Small intestine (tissue), 7 donors: Measurements from ENCODE around the gene ATF7IP. TPM values are rescaled to one million over a fixed set of nuclear protein-coding genes. Genes with fewer than 3 reads are reported as not detected.
"Not testable (repeated sequence)": the region's sequence is repeated elsewhere in the genome, so short reads cannot be mapped to it uniquely, and the experiment has no call there.

Source experiments
- DNase-seq, 2 donors: peaks; one replicate each; pipeline versions ENCODE4 v3.0.0 to v3.0.0-alpha.2; 2013
- FAIRE-seq: peaks from 2 replicates; lab custom pipeline; 2012; peaks lifted over from hg19 to GRCh38; lab: Jason Lieb, UNC
- H3K27ac ChIP-seq, 3 donors: one replicate each; pipeline ENCODE4 v1.5.1; 2013; ENCODE audit warnings: low read length in 2 of 3, mild to moderate bottlenecking in 2 of 3, control low read depth in 1 of 3, inconsistent platforms in 1 of 3, low read depth in 1 of 3, moderate library complexity in 1 of 3
- H3K27me3 ChIP-seq, 3 donors: one replicate each; pipeline ENCODE4 v1.6.1; 2013; ENCODE audit warnings: low read length in 3 of 3, inconsistent platforms in 1 of 3; ENCODE audit not compliant: control insufficient read depth in 3 of 3, insufficient read depth in 3 of 3
- H3K36me3 ChIP-seq, 3 donors: one replicate each; pipeline ENCODE4 v1.6.1; 2013; ENCODE audit warnings: low read length in 3 of 3, inconsistent platforms in 1 of 3, low read depth in 1 of 3, mild to moderate bottlenecking in 1 of 3, moderate library complexity in 1 of 3; ENCODE audit not compliant: control insufficient read depth in 3 of 3, insufficient read depth in 2 of 3
- H3K4me1 ChIP-seq, 3 donors: one replicate each; pipeline ENCODE4 v1.6.1; 2013; ENCODE audit warnings: low read length in 2 of 3, inconsistent platforms in 1 of 3, low read depth in 1 of 3, mild to moderate bottlenecking in 1 of 3, moderate library complexity in 1 of 3; ENCODE audit not compliant: control insufficient read depth in 3 of 3, insufficient read depth in 2 of 3
- H3K4me3 ChIP-seq, 3 donors: one replicate each; pipeline ENCODE4 v1.5.1; 2013; ENCODE audit warnings: low read length in 3 of 3, control low read depth in 1 of 3, inconsistent platforms in 1 of 3, low read depth in 1 of 3, mild to moderate bottlenecking in 1 of 3, moderate library complexity in 1 of 3
- H3K9me3 ChIP-seq, 2 donors: one replicate each; pipeline ENCODE4 v1.6.1; 2013; ENCODE audit warnings: low read depth in 1 of 2, low read length in 1 of 2; ENCODE audit not compliant: control insufficient read depth in 2 of 2, insufficient read depth in 1 of 2
- WGBS, 3 donors: extraction: QIAGEN DNeasy Blood & Tissue Kit; methylation state at CpG; one replicate each; pipeline ENCODE4 v1.1.7; 2013; 5-methylcytosine and 5-hydroxymethylcytosine counted together
- polyA plus RNA-seq, 4 donors: library from polyadenylated mRNA; stranded (reverse) in 3 of 4; unstranded in 1 of 4; fragments of 200-250 nt in 3 of 4; fragments of 120-200 nt in 1 of 4; gene quantifications; one replicate each; pipeline versions ENCODE4 v1.2.1 to v1.2.3, GENCODE V29; 2013
- donor health status: healthy with polysubstance abuse.
- donor health status: control.
- donor health status: control.
- donor health status: Bipolar disorder and iron deficiency.
- donor health status: healthy.

Gene ATF7IP
- polyA plus RNA-seq, 4 donors, result 3.5 to 34.5 (median 5.7) TPM

DNA sequence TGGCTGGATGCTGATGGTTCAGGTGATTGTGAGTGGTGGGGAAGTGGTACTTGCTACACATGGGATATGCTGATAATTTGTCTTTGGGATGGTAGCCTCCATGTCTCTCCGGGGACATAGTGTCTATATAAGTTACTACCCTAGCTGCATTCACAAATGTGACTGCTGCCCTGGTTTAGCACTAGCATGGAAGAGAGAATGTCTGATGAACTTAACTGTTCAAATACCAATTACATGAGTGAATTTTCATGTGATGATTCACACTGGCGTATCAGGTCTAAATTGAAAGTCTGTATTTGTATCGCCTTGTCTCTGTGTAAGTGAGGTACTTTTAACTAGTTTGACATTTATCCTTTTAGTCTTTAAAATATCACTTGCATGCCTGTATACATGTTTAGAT is 34.4 kb downstream of the ATF7IP start:
- no peak overlapping the region for H3K4me3 ChIP-seq
- peaks cover 0 to 3% of the 10 kb centered on the region in 2 donors for H3K9me3 ChIP-seq
- no peaks in the 10 kb centered on the region for H3K27me3 ChIP-seq
- DNase-seq, result no peak
- 74 to 86% (median 79%) methylated on average over 3 of the region's 3 CpGs for WGBS, 3 donors
- no peak for FAIRE-seq
- H3K27ac ChIP-seq, result peak overlapping the region in 2 of 3 donors; percentile 7 to 71
- H3K4me1 ChIP-seq, result peaks cover 0 to 8% (median 4%) of the 10 kb centered on the region in 3 donors
- H3K36me3 ChIP-seq, result peaks cover 0 to 10% (median 0%) of the 10 kb centered on the region in 3 donors

DNA sequence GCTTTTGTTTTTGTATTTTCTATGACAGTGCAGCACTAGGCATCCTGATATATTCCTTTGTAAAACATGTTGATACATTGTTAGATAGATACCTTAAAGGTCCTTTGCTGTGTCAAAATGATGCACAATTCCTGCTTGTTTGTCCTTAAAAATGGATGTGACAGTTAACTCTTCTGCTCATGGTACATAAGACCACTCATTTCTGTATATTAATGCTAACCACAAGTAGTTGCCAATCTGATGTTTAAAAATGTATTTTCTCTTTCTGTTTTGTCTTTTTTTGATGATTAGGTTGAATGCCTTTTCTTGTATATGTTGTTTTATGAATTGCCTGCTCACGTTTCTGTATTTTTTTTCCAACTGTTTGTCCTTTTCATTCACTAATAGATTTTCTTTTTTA is 35.1 kb downstream of the ATF7IP start:
- H3K9me3 ChIP-seq, result peaks cover 0 to 6% of the 10 kb centered on the region in 2 donors
- H3K36me3 ChIP-seq, result peaks cover 0 to 10% (median 0%) of the 10 kb centered on the region in 3 donors
- H3K27ac ChIP-seq, result no peak overlapping the region
- H3K4me1 ChIP-seq, result peaks cover 0 to 8% (median 4%) of the 10 kb centered on the region in 3 donors
- no peaks in the 10 kb centered on the region for H3K27me3 ChIP-seq
- DNase-seq (no peak), FAIRE-seq (no peak)
- 81 to 86% (median 83%) methylated on average over 1 of the region's 1 CpG for WGBS, 3 donors
- H3K4me3 ChIP-seq, result no peak overlapping the region

DNA sequence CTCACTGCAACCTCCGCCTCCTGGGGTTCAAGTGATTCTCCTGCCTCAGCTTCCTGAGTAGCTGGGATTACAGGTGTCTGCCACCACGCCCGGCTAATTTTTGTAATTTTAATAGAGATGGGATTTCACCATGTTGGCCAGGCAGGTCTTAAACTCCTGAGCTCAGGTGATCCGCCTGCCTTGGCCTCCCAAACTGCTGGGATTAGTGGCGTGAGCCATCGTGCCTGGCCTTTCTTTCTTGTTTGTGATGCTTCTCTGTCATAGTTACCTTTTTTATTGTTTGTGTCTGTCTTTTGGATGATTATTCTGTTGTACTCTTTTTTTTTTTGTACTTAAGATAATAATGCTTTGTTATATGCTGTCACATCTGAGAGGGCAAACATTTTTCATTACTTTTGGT is 35.8 kb downstream of the ATF7IP start:
- not testable (repeated sequence) for H3K4me3 ChIP-seq, FAIRE-seq, H3K27me3 ChIP-seq, H3K4me1 ChIP-seq, H3K9me3 ChIP-seq, DNase-seq
- Histone ChIP-seq H3K27ac (peak overlapping the region in 2 of 3 donors; percentile 8 to 43), H3K36me3 (peaks cover 0 to 14% (median 0%) of the 10 kb centered on the region in 3 donors)
- WGBS, 3 donors, result 84 to 90% (median 84%) methylated on average over 6 of the region's 6 CpGs

DNA sequence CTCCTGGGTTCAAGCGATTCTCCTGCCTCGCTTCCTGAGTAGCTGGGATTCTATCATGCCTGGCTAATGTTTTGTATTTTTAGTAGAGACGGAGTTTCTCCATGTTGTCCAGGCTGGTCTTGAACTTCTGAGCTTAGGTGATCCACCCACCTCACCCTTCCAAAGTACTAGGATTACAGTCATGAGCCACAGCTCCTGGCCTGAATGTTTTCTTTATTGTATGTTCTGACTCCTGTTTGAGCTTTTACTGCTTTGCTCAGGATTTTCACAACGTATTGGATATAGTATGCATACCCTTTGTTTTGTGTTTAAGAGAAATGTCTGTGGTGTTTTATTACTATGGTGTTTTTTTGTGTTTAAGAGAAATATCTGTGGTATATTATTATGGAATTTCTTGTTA is 37.2 kb downstream of the ATF7IP start:
- H3K4me1 ChIP-seq, result peaks cover 0 to 6% (median 4%) of the 10 kb centered on the region in 3 donors
- WGBS, 3 donors, result 74 to 87% (median 83%) methylated on average over 4 of the region's 4 CpGs
- peak overlapping the region in 1 of 3 donors; percentile 41 for H3K27ac ChIP-seq
- H3K27me3 ChIP-seq, result no peaks in the 10 kb centered on the region
- H3K9me3 ChIP-seq, result peaks cover 0 to 9% of the 10 kb centered on the region in 2 donors
- no peak for DNase-seq
- peaks cover 0 to 14% (median 0%) of the 10 kb centered on the region in 3 donors for H3K36me3 ChIP-seq
- no peak overlapping the region for H3K4me3 ChIP-seq
- FAIRE-seq, result no peak

- Histone ChIP-seq H3K4me3 (no peak overlapping the region), H3K27ac (peak overlapping the region in 1 of 3 donors; percentile 1), H3K36me3 (peaks cover 0 to 14% (median 0%) of the 10 kb centered on the region in 3 donors), H3K4me1 (peaks cover 0 to 6% (median 4%) of the 10 kb centered on the region in 3 donors), H3K27me3 (no peaks in the 10 kb centered on the region), H3K9me3 (peaks cover 0 to 9% of the 10 kb centered on the region in 2 donors)
- DNase-seq, result no peak
- 3 to 26% (median 3%) methylated on average over 1 of the region's 1 CpG for WGBS, 3 donors
- FAIRE-seq, result no peak
These were observed 37.8 kb downstream of the ATF7IP start for GRCh38 chr12:14403293-14403692.

DNA sequence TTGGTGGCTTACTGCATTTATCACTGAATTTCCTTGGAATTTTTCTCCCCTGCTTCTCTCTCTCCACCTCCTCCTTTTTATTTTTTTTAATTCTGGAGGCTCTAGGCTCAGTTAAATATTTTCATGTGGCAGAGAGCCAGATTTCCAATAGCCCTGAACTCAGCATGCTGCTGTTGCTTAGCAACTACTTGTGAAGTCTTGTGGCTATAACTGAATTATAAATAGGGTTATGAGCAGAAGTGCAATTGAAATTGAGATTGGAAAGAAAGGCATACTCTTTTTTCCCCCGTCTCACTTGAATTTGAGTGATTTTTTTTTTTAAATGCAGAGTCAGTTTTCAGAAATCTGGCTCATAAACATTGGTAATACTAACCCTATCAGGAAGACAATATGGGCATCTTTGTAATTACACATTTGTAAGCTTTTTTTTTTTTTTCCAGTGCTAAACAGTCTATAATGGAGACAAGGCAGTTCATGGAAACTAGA is 38.3 kb downstream of the ATF7IP start:
- peaks cover 0 to 6% (median 4%) of the 10 kb centered on the region in 3 donors for H3K4me1 ChIP-seq
- H3K4me3 ChIP-seq, result no peak overlapping the region
- FAIRE-seq (no peak), DNase-seq (peak; percentile 56 to 67)
- no peak overlapping the region for H3K27ac ChIP-seq
- 11 to 14% (median 13%) methylated on average over 1 of the region's 1 CpG for WGBS, 3 donors
- H3K27me3 ChIP-seq, result no peaks in the 10 kb centered on the region
- H3K9me3 ChIP-seq, result peaks cover 0 to 9% of the 10 kb centered on the region in 2 donors
- peaks cover 0 to 14% (median 0%) of the 10 kb centered on the region in 3 donors for H3K36me3 ChIP-seq

DNA sequence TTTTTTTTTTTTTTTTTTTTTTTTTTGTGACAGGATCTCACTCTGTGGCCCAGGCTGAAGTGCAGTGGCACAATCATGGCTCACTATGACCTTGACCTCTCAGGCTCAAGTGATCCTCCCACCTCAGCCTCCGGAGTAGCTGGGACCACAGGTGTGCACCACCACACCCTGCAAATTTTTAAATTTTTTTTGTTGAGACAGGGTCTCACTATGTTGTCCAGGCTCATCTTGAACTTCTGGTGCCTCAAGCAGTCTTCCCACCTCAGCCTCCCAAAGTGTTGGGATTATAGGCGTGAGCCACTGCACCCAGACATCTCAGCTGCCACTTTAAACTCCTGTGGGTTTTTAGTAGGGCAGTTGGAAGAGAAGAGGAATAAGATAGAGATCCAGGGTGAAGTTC is 39.9 kb downstream of the ATF7IP start:
- H3K36me3 ChIP-seq, result peaks cover 0 to 14% (median 0%) of the 10 kb centered on the region in 3 donors
- H3K27ac ChIP-seq, DNase-seq, H3K9me3 ChIP-seq, FAIRE-seq, H3K4me1 ChIP-seq, H3K27me3 ChIP-seq, H3K4me3 ChIP-seq: not testable (repeated sequence)
- WGBS, 3 donors, result 86 to 96% (median 91%) methylated on average over 2 of the region's 2 CpGs

- 62 to 90% (median 74%) methylated on average over 1 of the region's 1 CpG for WGBS, 3 donors
- Histone ChIP-seq H3K4me1 (peaks cover 0 to 6% (median 3%) of the 10 kb centered on the region in 3 donors), H3K4me3 (no peak overlapping the region), H3K27me3 (no peaks in the 10 kb centered on the region), H3K36me3 (peaks cover 0 to 4% (median 0%) of the 10 kb centered on the region in 3 donors), H3K9me3 (peaks cover 0 to 10% of the 10 kb centered on the region in 2 donors), H3K27ac (no peak overlapping the region)
- FAIRE-seq (no peak), DNase-seq (peak in 1 of 2 donors; percentile 37)
These were observed 42.7 kb downstream of the ATF7IP start for GRCh38 chr12:14408208-14408607.
